DMS153 treated with DMSO at 0.1 percent for 48 hours (cell line): ENCODE measurements around the gene PDE4D.

Experiments used
- DNase-seq: peaks from one replicate; lab custom pipeline; 2025; ENCODE audit not compliant: unreplicated experiment; lab: John Stamatoyannopoulos, UW

PDE4D gene

DNA sequence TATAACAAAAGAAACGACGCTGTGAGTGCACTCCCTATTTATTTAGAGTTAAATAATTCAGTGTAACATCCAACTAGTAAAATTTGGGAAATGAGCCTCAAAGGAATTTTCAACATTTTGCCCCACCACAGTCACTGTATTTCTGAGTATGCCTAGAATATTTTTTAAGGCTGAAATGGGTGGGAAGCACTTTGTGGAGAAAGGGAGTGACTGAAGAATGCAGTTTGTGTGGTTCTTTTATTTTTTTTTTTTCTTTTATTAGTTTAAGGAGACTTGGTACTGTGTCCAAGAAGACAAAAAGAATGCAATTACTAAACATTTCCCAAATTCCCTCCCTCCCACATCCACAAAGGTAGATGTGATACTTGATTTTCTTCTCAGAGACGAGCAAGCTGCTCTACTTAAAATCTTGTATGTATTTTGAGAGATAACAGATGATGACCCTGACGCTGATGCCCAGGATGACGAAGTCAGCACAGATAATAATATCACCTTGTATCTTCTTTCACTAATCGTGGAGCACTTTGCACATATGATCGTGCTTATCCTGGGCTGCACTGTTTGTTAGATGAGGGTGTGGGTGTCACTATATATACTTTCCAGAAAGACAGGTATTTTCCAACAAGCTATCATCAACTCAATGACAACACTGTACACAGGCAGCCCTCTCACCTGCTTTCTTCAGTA lies 724.3 kb downstream of the PDE4D start:
- DNase-seq = no peak

- no peak for DNase-seq
Measured at GRCh38 chr5:59168067-59168466, 725.5 kb downstream of the PDE4D start.

DNA sequence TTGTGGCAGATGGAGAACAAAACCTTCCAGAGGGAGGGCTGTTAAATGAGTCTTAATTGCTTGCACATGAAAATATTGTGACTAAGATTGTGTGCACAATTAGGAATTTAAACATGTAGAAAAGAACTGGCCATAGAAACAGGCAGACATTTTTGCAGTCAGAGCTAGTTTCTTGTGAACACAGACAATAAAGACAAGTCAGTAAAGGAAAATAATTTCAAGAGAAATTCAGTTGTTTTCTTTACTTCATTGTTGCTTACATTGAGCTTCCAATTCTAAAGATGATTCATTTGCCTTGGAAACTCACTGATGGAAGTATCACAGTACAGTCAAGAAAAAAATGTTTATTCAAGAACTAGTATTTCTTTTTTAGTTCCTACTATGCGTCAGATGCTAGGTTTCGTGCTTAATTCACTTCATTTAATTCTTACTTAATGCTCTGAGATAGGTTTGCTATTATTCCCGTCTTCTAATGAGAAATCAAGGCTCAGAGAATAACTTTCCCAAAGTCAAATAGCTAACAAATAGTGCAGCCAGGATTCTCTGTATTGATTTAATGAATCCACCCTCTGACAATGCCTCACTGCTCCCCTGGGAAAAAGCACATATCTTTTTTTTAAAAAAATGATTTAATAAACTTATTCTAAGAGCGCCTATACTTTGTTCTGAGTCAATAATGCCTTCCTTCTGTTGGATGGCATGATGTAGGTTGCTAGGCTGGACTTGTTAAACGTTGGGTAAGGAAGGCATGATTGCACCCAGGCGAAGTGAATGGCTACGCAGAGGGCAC lies 729.3 kb downstream of the PDE4D start:
- no peak for DNase-seq

- no peak for DNase-seq
Measured at GRCh38 chr5:59161221-59162105, 732.1 kb downstream of the PDE4D start.

GRCh38 chr5:59158637-59159391 lies 734.7 kb downstream of the PDE4D start:
- DNase-seq = no peak

GRCh38 chr5:59158165-59158564 lies 735.4 kb downstream of the PDE4D start:
- no peak for DNase-seq

DNA sequence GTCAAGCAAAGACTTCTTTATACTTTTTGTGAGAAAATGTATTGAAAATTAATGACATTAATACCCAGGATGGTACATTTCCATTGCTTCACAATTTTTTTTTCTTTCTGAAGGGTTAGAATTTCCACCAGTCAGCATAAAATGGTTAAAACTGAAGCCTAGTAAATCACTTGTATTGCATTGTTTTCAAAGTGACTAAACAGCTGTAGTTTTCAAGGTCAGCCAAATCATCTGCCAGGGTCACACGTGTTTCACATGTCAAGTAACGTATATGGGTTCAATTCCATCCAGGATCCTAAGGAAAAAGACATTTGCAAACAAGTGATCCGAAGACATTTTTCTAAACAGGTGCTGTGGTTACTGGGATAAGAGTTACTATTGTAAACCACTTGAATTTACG lies 736.5 kb downstream of the PDE4D start:
- no peak for DNase-seq

- DNase-seq = no peak
Measured at GRCh38 chr5:59152701-59153245, 740.8 kb downstream of the PDE4D start.

DNA sequence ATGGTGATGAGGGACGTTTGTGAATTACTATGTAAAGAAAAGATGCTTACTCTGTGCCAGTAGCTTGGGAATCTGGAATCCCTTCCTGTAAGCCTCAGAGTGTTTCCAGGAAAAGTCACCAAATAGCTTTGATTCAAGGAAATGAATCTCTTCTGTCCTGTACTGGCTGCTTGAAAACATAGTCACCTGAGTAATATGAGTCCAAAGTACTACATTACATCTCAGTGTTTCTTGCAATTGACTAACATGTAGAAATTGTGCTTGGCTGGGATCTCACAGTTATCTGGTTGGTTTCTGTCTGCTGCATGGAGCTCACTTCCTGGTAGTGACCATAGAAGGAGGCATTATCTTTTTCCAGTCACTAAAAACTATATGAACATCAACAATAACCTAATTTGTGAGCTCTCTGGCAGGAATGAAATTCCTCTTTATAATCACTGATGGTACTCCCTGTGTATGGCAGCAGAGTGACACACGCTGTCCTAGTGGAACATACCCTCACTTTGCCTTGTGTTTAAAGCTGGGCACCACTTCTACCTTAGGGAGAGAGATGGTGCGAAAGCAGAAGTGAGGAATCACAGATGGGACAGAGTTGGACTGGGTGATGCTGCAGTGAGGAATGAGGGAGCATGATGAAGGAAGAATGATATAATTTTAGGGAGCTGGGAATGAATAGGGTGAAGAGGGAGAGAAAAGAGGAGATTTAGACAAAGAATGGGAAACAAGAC lies 742.2 kb downstream of the PDE4D start:
- no peak for DNase-seq

DNA sequence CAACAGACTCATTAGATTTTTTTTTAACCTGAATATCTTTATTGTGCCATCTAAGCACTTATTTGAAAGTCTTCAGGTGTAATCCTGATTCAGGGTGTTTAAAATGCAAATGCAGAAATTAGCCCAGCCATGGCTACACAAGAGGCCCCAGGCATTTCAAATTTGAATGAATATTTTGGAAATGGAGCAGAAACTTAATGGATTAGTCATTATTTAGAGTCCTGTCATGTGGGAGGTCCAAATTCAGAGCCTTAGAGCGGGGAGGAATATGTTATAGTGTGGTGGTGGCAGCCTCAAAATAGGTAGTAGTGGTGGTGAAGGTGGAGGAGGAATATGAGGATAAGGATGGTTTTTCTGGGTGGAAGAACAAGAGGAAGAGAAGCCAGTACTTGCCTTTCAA lies 743.7 kb downstream of the PDE4D start:
- DNase-seq = no peak

- no peak for DNase-seq
Measured at GRCh38 chr5:59149271-59149670, 744.3 kb downstream of the PDE4D start.

GRCh38 chr5:59146729-59147128 lies 746.8 kb downstream of the PDE4D start:
- no peak for DNase-seq

DNA sequence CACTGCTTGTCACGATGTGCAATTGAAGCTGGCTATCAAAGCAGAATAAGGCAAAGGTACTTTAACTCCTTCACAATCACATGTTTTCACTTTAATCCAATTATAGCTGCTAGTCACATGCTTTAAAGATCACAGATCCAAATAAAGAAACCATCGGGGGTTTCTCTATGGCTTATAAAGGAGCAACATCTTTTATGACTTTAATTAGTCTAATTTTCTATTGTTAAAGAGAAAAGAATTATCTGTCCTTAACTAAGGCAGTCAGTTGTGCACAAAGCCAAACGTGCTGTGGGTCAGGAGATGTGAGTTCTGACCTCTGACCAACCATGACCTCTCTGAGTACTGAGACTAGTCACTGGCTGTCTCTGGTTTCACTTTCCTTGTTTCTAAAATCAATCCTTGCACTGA lies 749.6 kb downstream of the PDE4D start:
- DNase-seq = no peak

- no peak for DNase-seq
Measured at GRCh38 chr5:59142927-59143326, 750.6 kb downstream of the PDE4D start.

- no peak for DNase-seq
Measured at GRCh38 chr5:59142138-59142537, 751.4 kb downstream of the PDE4D start.

DNA sequence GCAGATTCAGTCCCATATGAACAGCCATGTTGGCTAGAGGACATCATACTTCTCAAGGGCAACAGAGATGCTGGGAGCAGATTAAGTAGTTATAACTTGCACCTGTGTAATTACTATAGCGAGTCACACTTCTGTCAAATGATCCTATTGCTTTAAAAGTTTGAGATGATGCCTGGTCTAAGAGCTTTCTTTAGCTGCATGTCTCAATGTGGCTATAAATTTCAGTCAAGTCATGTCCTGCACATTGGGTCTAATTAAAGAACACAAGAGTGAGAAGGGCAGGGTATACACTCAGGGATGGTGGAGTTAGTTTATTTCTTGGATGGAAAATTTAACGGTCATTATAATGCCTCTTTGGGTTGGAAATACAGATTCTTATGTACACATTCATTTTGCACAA lies 753.4 kb downstream of the PDE4D start:
- no peak for DNase-seq

- DNase-seq = no peak
Measured at GRCh38 chr5:59139695-59140094, 753.8 kb downstream of the PDE4D start.

- no peak for DNase-seq
Measured at GRCh38 chr5:59138509-59138908, 755.0 kb downstream of the PDE4D start.

- no peak for DNase-seq
Measured at GRCh38 chr5:59137846-59138245, 755.7 kb downstream of the PDE4D start.

- no peak for DNase-seq
Measured at GRCh38 chr5:59136549-59136948, 757.0 kb downstream of the PDE4D start.
